ENCODE measurements around the gene SEMA6A. TPM values are rescaled to one million over a fixed set of nuclear protein-coding genes. Genes with fewer than 3 reads are reported as not detected.

Gene SEMA6A
- total and polyA plus RNA-seq, 2 of the 13 experiments (the other 11 are each of a cell fraction or from before 2014, with no cell fraction given) = 5.1 to 6.5 TPM

DNA sequence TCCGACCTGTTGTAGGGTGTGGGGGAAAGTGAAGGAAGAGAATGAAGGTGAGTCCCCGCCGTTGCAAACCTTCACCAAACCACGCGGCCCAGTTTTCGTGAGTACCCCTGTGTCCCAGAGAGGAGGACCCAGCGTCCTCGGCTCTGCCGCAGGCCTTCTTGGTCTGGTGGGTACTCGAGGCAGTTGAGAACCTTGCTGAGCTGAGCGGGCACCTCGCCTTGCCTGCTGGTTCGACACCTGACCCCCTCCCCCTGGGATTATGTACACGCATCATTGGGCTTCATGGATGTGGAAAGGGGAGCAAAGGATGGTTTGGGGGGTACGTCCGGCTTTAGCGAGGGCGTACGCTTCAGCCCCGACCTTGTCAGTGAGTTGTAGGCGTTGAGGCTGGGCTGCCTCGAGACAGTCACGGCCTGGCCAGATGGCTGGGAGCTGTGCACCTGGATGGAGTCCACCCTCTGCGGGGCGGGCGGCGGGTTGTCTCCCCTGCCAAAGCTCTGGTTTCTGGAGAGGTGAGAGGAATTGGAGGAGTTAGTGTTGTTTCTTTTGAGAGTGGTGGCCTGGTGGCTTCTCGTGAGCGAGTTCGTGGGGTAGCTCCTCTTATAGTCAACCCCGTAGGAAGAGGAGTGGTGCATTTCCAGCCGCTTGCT is 128.1 kb downstream of the SEMA6A start:
- POLR2A ChIA-PET = no interaction called here
- BruUV-seq (replicated peaks) = no TSS peak
- H3K27ac ChIP-seq (ENCODE audit: extremely low read length, insufficient read depth, low read length) = no peak overlapping the region
- no peak overlapping the region for H2AFZ ChIP-seq (ENCODE audit: low read length)
- H3K36me3 ChIP-seq (replicated peaks in 1 of 2; ENCODE audit: control insufficient read depth in 1 of 2, insufficient read depth in 2 of 2, low read length in 2 of 2) = peaks cover 3 to 5% of the 10 kb centered on the region in 2 experiments; a peak in 2 of 5 replicates
- in situ Hi-C loops (cut with HindIII; ENCODE audit: extremely low pct_ligation_motif_present, low pct_unique_long_range_greater_than_20kb) = no loop called here
- no peak overlapping the region for H3K9ac ChIP-seq (ENCODE audit: insufficient read depth, low read depth, low read length)
- no peak for ATAC-seq
- no peak for DNase-seq (ENCODE audit: low spot score)
- peaks cover 36% of the 10 kb centered on the region for H3K4me1 ChIP-seq (ENCODE audit: insufficient read depth, low read length)
- intact Hi-C loops (cut with micrococcal nuclease; ENCODE audit: unreplicated experiment) = no loop called here
- H3K4me3 ChIP-seq (replicated peaks in 1 of 3; ENCODE audit: insufficient read depth in 1 of 3, low read depth in 2 of 3, low read length in 3 of 3) = no peak overlapping the region
- WGBS (ENCODE audit: low lambda C conversion rate) = 99% methylated on average over 17 of the region's 32 CpGs
- no peak for TF ChIP-seq ZNF441 (CRISPR knock-in tag; IDR thresholded peaks at IDR 0.05; ENCODE audit: borderline replicate concordance)
- TF ChIP-seq CREM (IDR thresholded peaks at IDR 0.05) = no peak
- no peak for TF ChIP-seq CREM (CRISPR knock-in tag; IDR thresholded peaks at IDR 0.05)
- TF ChIP-seq HOXD1 (CRISPR knock-in tag; IDR thresholded peaks at IDR 0.05) = no peak
- TF ChIP-seq GLI4 (CRISPR knock-in tag; IDR thresholded peaks at IDR 0.05; ENCODE audit: borderline replicate concordance) = no peak
- TF ChIP-seq LCORL (IDR thresholded peaks at IDR 0.05) = no peak
- TF ChIP-seq LCORL (CRISPR knock-in tag; IDR thresholded peaks at IDR 0.05) = no peak
- TF ChIP-seq ZNF501 (CRISPR knock-in tag; IDR thresholded peaks at IDR 0.05) = no peak
- no peak for TF ChIP-seq KDM2A (CRISPR knock-in tag; IDR thresholded peaks at IDR 0.05; ENCODE audit: borderline replicate concordance, low read depth)
- TF ChIP-seq ZC3H13 (CRISPR knock-in tag; IDR thresholded peaks at IDR 0.05) = no peak
- TF ChIP-seq ZNF274 (CRISPR knock-in tag; IDR thresholded peaks at IDR 0.05) = no peak
- TF ChIP-seq ZXDC (CRISPR knock-in tag; IDR thresholded peaks at IDR 0.05) = no peak
- H4K20me1 ChIP-seq (ENCODE audit: insufficient read depth, low read length) = no peaks in the 10 kb centered on the region
- H3K9me3 ChIP-seq (ENCODE audit: low read length) = no peaks in the 10 kb centered on the region
- no peaks in the 10 kb centered on the region for H3K79me2 ChIP-seq (ENCODE audit: insufficient read depth, low read length)
- no peak overlapping the region for H3K4me2 ChIP-seq (ENCODE audit: low read depth, low read length)
- no peak for FAIRE-seq
- CTCF ChIA-PET (ENCODE audit: low intra/inter-chr PET ratio, low total read pairs) = no interaction called here
- no peaks in the 10 kb centered on the region for H3K27me3 ChIP-seq (ENCODE audit: control insufficient read depth in 1 of 2, insufficient read depth in 2 of 2, low read length in 2 of 2)

Data from HepG2 (cell line).